H54 (cell line): ENCODE data around the gene BLACAT1.
"Not testable (repeated sequence)": the region's sequence is repeated elsewhere in the genome, so short reads cannot be mapped to it uniquely, and the experiment has no call there.

ENCODE experiments used
- DNase-seq: peaks from one replicate; pipeline ENCODE4 v3.0.0; 2011; ENCODE audit warnings: low spot score, mixed read lengths; ENCODE audit not compliant: insufficient read length
- FAIRE-seq: peaks from 3 replicates; lab custom pipeline; 2011; peaks lifted over from hg19 to GRCh38; lab: Jason Lieb, UNC
- POLR2A ChIP-seq: IDR thresholded peaks from 2 replicates; pipeline ENCODE4 v1.6.1; 2011; ENCODE audit warnings: low read depth, mild to moderate bottlenecking, low read length

BLACAT1 gene

DNA sequence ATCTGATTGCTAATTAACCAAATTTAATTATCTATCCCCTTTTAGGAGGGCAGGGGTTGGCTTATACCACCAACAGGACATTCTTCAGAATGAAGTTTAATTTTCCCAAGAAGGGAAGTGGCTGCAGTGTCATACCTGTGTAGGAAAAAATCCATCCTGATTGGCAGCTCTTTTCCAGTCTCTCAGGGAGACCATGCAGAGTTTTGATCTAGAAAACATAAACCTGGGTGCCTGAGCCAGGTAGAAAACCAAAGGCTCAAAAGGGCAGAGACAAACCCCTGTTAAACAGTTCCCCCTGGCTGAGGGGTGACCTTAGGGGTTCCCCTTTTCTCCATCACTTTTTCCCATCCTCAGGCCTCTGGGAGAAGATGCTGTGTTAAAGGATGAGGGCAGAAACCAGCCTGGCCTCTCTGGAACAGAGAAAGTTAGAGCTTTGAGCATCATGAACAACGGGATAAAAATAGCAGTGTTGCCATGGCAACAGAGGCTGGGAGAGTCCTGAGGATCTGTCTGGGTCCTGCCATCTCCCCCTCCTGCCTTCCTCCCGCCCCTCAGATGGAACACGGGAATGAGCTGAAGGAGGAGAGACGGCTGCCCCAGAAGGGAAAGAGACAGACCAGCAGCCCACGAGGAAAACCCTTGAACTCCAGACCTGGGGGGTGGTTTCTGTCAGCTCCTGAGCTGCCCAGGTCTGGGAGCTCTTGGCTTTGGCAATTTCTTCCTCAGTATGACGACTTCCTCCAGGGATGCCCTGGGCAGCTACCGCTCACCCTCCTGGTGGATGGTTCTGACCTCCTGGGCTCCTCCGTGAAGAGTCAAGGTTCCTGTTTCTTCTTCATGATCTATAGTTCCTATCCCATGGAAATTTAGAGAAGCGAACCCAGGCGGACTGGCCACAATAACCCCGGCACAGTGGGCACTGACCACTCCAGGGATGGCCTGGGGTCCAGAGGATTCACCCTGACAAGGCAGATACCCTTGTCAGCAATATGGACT is 20.0 kb downstream of the BLACAT1 start:
- no peak for TF ChIP-seq POLR2A
- FAIRE-seq = no peak
- DNase-seq = no peak

DNA sequence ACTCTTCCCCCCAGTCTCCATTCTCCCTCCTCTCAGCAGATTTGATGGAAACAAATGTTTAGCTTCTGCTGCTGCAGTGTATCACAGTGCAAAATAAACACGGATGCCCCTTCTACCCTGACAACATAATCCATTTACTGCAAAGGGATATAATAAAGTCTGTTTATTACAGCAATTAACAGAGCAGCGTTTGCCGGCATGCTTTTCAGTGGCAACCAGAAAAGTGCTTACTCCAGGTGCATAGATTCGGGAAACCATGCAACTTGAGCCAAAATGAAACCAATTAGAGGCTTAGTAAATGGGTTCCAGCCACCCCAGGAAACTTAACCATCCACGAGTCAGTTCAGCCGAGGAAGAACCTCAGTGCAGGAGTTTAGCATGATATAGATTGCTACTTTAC is 21.1 kb downstream of the BLACAT1 start:
- no peak for FAIRE-seq
- TF ChIP-seq POLR2A = no peak

DNA sequence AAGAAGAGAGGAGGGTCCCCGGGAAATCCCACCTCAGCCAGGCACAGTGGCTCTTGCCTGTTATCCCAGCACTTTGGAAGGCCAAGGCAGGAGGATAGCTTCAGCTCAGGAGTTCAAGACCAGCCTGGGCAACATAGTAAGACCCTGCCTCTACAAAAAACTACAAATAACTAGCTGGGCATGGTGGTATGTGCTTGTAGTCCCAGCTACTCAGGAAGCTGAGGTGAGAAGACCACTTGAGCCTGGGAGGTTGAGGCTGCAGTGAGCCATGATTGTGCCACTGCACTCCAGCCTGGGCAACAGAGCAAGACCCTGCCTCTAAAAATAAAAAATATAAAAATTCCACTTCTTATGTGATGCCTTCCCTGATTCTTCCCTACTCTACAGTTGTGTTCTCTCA is 23.2 kb downstream of the BLACAT1 start:
- FAIRE-seq, DNase-seq: not testable (repeated sequence)

More for the DNA sequence above, 21.1 kb downstream of the BLACAT1 start:
- DNase-seq = no peak

DNA sequence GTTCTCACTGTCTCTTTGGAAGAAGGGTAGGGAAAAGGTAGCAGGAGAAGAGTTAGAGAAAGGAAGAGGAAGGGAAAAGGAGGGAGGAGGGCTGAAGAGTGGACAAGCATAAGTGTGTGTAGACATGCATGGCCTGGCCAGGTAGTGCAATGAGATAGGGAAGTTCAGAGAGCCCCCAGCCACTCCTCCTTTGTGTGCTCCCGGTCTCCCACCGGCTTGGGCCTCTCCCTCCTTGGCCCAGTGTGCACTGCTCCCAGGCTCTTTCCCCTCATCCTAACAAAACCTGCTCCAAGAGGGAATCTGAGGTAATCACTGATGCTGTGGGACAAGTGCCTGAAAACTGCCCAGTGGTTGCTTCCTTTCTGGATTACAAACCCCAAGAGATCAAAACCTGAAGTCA is 23.7 kb downstream of the BLACAT1 start:
- no peak for DNase-seq
- FAIRE-seq = no peak
- TF ChIP-seq POLR2A = no peak

DNA sequence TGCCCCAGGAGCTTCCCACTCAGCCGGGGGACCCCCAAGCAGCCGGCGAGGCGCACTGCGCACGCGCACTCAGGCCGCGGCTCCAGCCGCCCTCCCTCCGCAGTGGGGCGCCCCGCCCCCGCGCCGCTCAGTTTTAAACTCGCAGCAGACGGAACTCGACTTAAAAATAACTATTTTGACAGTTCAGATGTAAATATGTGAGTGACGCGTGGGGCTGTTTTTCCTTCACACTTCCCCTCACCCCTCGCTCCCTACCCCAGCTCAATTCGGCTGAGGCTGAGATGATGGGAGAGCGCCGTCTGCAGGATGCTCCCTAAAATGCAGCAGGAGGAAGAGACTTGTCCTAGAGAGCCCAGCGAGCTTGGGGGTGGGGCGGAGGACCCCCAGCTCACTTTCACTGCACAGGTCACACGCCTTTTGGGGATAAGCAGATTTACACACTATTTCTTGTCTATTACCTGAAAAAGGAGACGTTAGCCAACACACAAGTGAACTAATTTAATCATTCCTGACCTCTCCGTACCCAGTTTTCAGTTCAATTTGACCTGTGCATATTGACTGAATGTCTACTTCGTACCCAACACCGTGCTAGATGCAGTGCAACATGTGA is 25.0 kb downstream of the BLACAT1 start:
- no peak for TF ChIP-seq POLR2A
- no peak for DNase-seq
- FAIRE-seq = no peak

DNA sequence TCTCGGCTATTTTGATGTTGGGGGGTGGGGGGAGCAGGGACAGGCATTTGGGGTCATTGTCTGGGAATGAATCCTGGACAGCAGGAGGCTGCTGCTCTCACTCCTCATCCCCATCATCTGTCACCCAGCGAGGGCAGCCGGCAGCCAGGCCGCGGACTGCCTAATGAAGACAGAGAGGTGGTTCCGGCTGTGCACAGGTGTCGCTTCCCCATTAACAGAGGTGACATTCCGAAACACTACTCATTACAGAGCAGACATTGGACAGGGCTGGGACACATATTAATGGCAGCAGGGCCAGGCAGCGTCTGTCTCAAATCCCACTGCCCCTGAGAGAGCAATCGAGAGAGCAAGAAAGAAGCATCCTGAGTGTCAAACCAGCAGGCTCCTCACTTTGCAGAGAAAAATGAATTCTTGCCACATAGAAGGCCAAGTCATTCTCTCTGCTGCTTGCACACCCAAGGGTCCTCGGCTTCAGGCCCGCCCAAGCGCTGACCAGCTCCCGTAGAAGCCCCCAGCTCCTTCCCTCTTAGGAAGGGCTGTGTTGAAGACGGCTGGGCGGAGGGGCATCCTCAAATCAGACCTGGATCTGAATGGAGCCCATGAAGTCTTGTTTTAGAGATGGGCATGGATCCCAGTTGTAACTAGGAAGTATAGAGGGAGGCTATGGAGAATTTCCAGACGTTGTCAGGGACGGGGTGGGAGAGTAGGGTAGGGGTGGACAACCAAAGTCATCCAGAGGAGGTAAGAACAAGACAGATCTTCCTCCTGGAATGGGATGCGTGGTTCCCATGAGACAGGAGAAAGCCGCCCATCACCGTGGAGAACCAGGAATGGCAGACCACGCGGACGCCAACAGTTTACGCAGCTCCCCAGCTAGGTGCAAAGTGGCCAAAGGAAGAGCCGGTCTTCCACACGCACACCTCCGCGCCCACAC is 25.8 kb downstream of the BLACAT1 start:
- DNase-seq (no peak), FAIRE-seq (no peak)
- TF ChIP-seq POLR2A = no peak

DNA sequence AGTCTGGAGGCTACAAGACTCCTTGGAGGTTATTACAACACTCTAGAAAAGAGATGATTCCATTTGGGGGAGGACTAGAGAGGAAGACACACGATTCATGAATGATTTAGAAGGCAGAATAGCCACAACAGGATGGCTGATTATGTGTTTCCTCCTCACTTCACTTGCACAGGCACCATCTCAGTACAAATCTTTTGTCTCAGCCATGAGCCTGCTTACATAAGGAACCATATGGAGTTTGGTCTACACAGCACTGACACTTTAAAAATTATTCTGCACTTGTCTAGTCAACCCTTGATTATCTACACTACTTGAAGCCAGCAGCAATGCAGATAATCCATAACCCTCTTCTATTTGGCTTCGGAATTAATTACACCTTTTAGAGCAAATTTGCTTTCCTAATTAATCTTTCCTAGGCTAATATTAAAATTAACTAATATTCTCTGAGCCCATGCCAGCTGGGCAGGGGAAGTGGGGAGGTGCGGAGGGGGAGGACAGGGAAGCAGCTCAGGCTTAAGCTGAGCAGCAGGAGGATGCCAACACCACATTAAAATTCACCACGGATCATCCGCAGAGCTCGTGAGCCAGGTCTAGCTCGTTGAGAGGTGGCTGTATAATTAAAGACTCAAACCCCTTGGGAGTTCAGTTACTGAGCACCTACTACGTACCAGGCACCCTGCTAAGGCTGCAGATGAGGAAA is 30.8 kb downstream of the BLACAT1 start:
- FAIRE-seq (no peak), DNase-seq (no peak)
- no peak for TF ChIP-seq POLR2A

DNA sequence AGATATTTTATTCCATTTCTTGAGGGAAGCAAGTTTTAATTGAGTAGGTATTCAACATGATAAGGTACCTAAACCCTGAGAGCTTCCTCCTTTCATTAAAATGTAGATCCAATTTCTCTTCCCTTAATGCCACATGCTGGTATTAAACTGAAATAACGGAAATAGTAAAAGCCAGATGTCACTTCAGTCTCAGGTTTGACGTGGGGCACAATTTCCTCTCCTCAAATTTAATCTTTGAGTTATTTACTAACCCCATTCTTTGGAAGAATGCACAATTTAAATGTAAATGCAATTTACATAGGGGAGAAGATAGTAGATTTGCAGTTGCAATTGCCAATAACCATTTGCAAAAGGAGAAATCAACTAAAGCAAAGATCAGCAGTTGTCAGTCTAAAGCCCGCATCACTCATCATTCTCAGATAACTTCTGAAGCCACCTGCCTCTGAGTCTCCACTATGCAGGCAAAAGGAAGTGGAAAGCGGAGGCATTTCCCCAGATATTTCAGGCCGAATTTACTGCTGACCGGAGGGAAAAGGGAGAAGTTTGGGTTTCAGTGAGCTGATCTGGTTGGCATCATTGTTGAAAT is 31.9 kb downstream of the BLACAT1 start:
- no peak for FAIRE-seq
- no peak for TF ChIP-seq POLR2A
- no peak for DNase-seq

DNA sequence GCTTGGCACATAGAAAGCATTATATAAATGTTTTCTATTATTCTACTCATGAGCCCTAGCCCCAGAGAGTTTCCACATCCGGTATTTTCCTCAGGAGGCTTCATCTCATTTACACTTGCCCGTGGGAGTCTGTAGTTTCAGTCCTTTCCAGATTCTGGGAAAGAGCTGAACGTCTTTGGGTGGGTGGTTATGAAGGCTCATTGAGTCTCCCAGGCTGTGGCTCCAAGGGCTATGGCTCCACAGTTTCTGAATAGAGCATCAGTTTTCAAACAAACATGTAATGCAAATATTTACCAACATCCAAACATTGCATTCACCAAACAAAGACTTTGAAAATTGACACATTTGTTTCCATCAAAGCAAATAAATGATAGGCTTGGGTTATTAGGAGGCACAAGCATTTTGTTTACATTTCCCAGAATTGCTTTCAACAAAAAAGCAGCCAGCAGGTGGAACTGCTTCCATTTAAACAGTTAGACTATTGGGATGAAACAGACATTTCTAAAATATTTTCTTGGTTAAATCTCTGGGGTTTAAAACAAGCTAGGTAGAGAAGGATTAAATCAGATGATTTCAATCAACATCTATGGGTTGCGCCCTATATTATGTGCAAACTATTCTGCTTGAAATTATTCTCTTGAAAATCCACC is 32.7 kb downstream of the BLACAT1 start:
- TF ChIP-seq POLR2A = no peak
- DNase-seq = no peak
- no peak for FAIRE-seq

DNA sequence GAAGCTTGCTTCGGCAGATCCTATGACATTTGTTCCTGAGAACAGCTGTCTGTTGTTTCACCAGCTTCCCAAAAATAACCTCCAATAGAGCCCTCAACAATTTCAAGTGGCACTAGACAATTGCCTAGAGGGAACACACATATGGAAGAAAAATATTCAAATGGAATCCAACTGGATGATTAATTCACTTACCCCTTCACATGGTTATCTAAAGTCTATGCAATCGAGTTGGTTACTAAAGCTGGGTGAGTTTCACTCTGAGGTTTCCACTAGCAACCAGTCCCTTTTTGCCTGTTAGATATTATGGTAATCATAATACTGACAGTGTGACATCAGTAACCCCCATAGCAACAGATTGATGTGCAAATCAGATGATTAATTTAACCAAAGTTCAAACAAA is 34.0 kb downstream of the BLACAT1 start, which contains the start of gene LEMD1:
TSS of gene LEMD1 (minus strand) at position 259 of the 400 bp plus-strand sequence. CDS start 1,520 bp downstream, outside the sequence.
- no peak for TF ChIP-seq POLR2A
- DNase-seq = no peak
- FAIRE-seq = no peak

DNA sequence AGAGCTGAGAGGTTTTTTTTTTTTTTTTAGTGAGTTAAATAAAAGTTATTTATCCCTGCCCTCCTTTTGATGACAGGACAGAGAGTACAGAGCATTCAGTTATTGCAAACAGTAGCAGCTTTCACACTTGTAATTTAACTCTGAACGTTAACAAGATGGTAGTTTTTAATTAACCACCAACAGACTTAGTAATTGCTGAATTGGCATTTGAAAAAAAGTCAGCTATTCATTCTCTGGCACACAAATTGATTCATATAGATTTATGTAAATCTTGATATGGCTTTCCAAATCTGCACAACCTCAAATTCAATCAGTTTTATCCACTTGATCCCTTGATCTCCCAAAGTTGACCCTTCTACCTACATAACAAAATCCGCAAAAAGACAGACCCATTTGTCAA is 34.9 kb downstream of the BLACAT1 start:
- no peak for TF ChIP-seq POLR2A
- FAIRE-seq (no peak), DNase-seq (no peak)
